T1000 (cell line): ENCODE measurements around the gene TTYH2.
"Not testable (repeated sequence)": the region's sequence is repeated elsewhere in the genome, so short reads cannot be mapped to it uniquely, and the experiment has no call there.

Source experiments
- DNase-seq: peaks from one replicate; lab custom pipeline; 2025; ENCODE audit warnings: mixed read lengths; lab: John Stamatoyannopoulos, UW

The TTYH2 gene

DNA sequence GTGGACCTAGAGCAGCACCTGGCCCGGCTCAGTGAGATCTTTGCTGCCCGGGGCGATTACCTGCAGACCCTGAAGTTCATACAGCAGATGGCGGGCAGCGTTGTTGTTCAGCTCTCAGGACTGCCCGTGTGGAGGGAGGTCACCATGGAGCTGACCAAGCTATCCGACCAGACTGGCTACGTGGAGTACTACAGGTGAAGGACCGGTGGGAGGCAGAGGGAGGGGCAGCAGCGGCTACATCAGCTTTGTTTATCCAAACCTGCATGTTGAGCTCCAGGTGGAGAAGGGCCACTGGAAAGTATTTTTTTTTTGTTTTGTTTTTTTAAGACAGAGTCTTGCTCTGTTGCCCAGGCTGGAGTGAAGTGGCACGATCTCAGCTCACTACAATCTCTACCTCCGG is 23.9 kb downstream of the TTYH2 start:
- no peak for DNase-seq

DNA sequence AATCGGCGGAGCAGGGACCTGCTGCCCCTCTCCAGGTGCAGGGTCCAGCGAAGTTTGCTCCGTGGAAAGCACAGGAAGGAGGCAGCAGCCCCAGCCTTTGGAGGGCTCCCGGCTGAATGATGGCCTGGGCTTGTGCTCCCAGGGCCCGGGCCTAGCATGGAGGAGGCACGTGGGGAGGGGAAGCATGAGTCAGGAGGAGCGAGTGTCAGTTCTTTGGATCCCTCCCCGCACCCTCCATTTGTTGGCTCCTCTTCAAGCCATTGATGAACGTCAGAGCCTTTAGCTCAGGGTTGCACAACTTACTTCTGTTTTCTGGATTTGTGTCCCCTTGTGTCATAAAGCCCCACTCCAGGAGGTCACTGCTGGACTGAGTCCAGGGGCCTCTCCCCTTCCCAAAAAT is 25.8 kb downstream of the TTYH2 start:
- no peak for DNase-seq

DNA sequence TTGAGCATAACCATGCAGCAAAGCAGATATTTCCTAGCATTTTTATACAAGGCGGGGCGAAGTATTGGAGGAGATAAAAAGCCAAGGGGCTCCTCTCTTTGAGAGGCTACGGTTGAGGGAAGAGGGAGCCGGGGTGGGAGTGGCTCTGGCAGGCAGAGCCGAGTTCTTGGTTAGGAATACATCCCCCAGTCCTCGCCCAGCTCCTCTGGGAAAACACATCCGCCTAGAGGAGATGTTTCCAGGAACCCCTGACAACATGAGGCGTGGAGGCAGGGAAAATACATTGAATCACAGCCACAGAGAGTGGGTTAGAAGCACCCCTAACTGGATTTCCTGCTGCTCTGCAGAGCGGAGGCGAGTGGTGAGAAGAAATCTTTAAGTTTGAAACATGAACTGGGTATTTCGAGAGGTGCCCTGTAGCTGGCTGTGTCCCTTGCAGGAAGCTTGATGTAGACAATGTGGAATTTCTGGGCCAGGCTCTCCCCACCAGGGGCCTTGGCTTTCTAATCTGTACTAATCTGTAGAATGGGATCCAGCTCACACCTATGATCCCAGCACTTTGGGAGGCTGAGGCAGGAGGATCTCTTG is 27.3 kb downstream of the TTYH2 start:
- DNase-seq, result no peak

DNA sequence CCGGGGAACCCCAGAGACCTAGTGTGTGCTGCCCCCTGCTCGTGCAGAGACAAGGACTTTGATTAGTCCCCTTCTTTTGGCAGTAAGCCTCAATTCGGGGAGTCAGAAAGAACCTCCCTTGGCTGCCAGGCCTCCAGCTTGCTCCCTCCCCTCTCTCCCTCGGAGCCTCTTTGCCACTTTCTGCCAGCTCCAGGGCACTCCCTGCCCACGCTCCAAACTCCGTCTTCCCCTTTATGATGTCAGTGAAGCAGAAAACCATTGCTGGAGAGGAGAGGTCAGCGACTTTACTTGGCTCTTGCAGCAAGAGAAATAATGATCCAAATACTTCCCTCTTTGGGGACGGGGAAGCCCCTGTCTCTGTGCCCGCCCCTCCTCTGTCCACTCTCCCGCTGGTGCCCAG is 28.1 kb downstream of the TTYH2 start:
- DNase-seq, result no peak

DNA sequence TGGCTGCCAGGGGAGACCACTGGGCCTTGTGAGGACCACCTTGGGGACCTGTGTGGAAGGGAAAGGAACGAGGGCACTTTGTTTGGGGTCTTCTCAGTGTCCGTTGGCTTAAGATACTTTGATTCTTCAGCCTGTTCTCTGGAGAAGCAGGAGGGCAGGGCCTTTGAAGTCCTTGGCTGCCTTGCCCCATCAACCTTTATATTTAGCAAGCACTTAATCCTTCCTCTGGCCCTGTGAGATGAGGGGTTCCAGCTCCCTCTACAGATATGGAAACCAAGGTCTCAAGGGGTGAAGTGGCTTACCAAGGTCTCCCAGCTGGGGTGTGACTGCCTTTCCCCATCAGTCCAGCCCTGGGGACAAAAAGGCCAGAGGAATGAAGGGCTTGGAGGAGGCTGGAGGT is 28.5 kb downstream of the TTYH2 start:
- no peak for DNase-seq

DNA sequence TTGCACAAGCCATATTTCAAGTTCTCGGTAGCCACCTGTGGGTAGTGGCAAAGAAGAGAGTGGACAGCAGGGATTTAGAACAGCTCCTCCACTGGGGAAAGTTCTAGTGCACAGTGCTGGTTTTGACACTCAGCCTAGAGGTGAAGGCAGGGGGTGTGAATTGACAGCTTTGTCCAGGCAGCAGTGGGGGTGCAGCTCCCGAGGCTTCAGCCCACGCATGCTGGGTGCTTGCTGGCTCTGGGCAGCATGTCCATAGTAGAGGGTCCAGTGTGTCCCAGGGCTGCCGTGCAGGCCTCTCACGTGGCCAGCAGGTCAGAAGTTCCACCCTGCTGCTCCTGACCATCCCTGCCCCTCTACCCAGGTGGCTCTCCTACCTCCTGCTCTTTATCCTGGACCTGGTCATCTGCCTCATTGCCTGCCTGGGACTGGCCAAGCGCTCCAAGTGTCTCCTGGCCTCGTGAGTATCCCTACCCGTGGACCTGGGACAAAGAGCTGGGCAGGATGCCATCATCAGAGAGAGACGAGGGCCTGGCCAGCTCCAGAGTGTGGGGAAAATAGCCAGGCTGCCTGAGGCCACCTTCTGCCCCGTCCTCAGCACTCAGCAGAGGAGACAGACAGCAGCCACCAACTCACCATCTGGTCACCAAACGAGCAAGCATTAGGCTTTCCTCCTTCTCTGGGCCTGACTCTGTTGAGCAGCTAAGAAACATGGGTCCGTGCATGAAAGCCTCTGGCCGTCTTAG is 29.8 kb downstream of the TTYH2 start:
- DNase-seq, result no peak

DNA sequence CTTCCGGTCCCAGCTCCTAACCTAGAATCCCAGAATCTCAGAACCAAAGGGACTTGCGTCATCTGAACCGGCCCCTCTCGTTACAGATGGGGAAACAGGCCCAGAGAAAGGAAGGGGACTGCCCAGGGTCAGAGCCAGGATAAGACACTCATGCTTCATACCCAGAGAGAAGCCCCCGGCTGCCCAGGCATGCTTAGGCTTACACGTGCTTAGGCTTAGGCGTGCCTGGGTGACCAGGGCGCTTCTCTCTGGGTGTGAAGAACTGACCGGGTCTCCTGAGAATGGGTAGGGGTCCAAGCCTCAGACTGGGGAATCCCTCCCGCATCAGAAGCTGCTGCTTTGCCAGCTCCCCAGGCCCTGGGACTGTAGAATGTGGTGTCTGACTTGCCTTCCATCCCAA is 30.8 kb downstream of the TTYH2 start:
- DNase-seq, result no peak

DNA sequence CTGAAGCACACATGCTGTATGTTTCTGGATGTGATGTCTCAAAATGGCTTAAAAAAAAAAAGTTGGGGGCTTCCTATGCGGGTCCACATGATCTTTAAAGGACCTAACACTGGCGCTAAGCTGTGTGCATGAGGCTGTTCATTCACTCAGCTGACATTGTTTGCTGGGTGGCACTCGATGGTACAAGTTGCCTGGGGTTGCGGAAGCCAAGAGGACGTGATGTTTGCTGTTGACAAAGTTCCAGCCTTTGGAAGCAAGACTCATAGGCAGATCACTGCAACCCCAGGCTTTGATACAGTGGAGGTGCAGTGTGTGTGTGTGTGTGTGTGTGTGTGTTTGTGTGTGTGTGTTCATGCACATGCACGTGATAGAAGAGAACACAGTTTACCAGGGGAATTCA is 31.2 kb downstream of the TTYH2 start:
- DNase-seq, result no peak

DNA sequence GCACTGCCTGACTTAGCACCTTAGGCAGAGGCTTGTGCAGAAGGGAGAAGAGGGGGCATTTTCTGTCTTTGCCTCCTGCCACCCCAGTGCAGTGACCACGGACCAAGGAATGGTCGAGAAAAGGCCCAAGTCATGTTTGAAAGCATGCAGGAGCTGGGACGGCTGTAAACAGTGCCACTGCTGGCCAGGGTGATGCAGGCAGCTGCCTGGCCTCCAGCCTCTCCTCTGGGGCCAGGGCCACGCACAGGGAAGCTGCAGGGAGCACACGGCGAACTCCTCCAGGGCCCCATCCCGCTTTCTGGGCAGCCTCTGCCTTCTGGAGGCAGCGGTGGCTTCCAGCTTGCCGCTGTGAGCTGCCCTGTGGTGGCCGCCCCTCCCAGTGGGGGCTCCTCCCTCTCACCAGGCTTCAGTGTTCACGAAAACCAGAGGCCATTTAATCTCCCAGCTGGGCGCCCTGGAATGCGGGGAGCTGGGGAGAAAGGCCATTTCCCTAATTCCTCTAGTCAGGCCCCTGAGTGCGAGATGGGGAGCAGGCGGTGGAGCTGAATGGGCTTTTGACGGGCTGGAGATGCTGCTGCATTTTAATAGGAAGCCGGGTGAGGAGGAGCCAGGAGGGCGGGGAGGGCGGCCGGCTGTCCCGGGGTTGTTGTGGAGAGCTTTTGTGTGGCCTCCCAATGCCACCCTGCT is 31.9 kb downstream of the TTYH2 start:
- DNase-seq, result no peak

DNA sequence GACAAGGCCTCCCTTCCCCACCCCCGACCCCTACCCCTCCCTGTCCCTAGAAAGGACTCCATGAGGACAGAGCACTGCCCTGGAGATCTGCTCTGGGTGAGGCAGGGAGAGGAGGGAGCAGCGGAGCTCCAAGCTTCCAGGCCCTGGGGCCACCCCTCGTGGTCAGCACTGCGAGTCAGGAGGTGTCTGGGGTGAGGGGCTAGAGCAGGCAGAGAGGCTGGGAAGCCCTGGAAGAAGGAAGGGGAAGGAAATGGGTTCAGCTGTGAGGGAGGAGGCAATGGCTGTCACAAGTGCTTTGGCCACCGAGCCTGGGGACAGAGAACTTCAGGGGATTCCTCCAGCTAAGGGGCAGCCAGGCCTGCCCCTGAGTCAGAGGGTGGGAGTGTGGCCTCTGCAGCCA is 32.5 kb downstream of the TTYH2 start:
- DNase-seq, result no peak

DNA sequence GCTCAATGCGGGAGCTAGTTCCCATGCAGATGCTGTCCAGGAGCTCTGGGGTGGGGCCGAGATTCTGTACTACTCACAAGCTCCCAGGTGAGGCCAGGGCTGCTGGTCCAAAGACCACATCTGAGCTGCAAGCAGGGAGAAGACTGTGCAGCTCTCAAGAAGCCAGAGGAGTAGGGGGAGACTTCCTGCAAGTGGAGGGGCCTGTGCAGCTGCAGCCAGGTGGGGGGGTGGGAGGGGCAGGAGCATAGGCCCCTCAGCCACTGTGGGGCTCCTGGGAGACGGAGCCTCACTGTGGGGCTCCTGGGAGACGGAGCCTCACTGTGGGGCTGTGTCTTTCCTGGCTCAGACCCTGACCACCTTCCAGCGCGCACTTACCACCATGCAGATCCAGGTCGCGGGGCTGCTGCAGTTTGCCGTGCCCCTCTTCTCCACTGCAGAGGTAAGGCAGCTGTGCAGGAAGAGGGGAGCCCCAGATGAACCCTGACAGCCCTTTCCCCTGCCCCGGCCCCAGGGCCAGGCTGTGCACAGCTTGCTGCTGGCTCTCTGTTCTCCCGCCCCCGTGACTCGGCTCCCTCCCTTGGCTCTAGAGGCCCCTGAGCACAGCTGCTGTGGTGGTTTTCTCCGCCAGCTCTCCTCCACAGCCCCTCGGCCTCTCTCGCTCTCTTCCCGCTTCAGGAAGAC is 36.4 kb downstream of the TTYH2 start:
- DNase-seq, result no peak

DNA sequence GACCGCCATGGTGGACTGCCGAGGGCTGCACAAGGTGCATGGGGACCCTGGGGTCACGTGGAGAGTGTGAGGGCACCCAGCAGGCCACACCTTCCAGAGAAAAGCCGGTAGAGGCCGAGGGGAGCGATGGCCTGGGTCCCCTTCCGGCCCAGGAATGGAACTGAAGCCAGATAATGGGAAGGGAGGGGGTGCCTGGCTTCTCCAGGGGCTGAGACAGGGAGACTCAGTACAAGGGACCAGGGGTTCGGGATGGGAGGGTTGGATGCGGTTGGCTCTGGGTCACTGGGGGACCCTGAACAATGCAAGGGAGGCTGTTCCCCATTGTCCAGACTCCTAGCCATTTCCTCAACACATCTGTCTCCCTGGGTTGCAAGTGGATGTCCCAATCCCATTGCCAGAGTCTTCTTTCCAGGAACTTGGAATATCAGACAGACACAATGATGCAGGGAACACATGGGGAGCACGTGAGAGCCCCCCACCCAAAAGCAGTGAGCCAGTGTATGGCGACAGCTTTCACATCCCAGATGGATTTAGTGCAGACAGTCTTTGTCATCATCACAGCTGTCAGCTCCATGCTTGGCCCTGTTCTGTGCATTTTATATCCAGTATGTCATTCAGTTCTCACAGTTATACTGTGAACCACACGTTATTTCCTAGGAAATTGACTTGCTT is 37.1 kb downstream of the TTYH2 start:
- no peak for DNase-seq

DNA sequence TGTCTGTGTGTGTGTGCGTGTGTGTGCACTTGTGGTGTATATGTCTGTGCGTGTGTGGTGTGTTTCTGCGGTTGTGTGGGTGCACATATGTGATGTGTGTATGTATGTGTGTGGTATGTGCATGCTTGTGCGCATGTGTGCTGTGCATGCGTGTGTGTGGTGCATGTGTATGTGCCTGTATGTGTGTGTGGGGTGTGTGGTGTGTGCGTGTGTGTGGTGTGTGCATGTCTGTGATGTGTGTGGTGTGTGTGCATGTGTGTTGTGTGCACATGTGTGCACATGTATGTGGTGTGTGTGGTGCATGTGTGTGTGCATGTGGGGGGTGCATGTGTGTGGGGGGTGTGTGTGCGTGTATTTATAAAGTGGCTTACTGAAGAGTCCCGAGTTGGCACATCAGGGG is 37.7 kb downstream of the TTYH2 start:
- DNase-seq, result no peak

DNA sequence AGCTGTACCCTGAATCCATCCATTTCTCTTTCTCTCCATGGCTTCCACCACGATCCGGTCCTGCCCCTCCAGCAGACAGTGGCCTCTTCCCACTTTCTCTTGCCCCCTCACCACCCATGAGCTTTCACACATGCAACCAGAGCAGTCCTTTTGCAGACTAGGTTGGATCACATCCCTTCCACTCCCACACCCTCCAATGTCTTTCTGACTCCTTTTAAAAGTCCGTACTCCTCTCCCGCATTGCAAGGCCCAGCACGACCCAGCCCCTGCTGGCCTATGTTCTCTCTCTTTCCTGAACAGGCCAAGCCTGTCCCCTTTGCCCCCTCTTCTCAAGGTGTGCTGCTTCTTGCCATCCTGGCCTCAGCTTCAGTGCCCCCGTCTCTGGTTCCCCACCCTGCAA is 38.2 kb downstream of the TTYH2 start:
- DNase-seq, result no peak

DNA sequence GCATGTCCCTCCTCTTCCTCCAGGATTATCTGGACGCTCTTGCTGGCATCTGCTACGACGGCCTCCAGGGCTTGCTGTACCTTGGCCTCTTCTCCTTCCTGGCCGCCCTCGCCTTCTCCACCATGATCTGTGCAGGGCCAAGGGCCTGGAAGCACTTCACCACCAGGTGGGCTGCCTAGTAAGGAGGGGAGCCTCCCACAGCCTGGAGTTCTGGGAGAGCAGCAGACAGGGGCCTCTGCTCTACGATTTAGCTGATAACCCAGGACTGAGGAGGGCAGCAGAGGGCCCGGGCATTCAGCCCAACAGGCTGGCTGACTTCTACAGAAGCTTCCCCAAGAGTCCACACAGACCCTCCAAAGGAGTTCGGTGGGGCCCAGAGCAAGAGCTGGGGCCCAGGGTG is 38.8 kb downstream of the TTYH2 start:
- DNase-seq, result no peak

DNA sequence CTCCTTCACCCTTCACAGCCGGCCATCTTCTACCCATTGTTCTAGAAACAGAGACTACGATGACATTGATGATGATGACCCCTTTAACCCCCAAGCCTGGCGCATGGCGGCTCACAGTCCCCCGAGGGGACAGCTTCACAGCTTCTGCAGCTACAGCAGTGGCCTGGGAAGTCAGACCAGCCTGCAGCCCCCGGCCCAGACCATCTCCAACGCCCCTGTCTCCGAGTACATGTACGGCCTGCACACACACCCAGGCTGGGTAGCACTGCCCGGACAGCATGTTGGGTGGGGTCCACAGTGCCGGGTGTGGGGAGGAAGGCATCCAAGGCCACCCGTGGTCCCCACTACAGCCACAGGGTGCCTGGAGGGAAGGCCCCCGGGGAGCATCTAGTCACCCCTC is 39.7 kb downstream of the TTYH2 start:
- no peak for DNase-seq

DNA sequence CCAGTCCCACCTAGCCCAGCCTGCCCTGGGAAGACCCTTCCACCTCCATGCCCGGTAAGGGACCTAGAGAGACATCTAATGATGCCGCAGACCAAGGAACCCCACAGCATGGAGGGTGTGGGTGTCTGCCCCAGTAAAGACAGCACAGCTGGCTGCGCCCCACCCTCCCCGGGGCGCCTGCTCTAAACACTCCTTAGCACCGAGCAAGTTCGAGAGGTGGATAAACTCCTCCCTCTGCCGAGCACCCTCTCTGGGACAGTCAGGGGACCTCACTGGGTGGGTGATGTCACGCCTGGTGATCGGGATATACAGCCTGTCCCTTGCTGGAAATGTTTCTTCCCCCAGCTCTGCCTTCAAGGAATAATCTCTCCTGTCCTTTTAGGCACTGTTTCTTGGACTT is 43.9 kb downstream of the TTYH2 start:
- DNase-seq, result no peak

DNA sequence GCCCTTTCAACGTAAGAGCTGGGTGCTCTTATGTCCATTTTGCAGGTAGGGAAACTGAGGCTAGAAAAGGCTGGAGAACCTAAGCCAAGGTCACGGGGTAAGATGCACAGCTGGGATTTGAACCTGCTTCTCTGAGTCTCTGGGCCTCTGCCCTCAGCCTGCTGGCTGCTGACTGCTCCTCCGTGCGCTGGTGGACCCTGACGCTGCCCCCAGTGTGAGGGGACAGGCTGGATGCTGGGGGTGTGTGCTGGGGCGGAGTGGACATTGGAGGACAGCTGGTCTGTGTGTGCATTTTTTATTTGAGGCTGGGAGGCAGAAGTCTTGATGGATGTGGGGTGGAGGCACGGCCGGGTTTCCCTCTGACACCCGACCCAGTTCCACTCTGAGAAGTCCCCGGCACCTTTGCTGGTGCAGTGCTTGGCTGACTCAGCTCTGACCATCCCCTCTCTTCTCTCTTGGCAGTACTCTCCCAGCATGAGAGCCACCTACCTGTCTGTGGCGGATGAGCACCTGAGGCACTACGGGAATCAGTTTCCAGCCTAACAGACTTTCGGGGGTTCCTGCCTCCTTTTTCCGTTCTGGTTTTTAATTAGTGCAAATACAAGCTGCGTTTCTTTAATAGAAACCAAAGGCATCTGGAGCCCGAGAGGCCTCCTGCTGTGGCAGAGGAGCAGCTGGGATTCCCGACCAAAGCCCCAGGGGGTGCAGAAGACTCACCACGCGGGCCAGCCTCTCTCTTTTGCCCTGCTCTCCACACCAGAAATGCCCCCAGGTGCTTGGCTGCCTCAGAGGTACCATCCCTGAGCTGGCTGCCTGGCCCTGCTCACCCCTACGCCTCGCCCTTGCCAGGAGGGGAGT is 46.5 kb downstream of the TTYH2 start:
- DNase-seq, result no peak

DNA sequence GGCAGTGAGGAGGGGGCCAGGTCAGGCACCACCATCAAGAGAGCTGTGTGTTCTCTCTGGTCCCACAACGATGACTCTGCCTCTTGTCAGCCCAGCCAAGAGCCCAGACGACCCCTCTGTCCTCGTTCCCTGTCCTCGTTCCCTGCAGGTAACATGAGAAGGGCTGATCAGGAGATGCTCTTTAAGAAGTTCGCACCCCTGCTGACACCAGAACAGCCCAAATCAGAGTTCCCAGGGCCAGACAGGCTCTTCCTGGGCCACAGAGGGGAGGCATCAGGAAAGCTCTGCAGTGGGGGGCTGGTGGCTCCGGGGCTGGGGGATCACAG is 47.1 kb downstream of the TTYH2 start:
- DNase-seq, result no peak

DNA sequence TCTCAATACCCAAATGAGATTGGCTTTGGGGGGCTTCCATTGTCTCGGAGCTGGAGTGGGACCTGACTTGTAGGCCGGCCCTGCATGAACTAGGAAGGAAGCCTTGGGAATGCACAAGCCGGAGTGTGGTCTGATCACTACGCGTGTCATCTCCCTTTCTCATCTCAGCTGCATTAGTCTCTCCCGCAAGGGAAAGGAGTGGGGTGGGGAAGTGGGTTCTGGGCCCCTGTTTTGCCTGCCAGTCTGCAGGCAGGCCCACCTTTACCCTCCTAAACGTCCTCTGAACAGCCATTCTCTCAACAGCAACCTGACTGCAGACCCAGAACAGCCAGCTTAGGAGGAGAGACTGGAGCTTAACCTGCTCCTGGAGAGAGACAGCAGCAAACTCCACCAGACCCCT is 49.2 kb downstream of the TTYH2 start:
- DNase-seq, result no peak

DNA sequence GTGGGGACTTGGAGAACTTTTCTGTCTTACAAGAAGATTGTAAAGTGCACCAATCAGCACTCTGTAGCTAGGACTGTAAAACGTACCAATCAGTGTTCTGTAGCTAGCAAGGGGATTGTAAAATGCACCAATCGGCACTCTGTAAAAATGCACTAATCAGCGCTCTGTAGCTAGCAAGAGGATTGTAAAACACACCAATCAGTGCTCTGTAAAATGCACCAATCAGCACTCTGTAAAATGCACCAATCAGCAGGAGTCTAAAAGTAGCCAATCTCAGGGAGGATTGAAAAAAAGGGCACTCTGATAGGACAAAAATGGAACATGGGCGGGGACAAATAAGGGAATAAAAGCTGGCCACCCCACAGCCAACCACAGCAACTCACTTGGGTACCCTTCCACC is 53.7 kb downstream of the TTYH2 start:
- DNase-seq, result not testable (repeated sequence)

DNA sequence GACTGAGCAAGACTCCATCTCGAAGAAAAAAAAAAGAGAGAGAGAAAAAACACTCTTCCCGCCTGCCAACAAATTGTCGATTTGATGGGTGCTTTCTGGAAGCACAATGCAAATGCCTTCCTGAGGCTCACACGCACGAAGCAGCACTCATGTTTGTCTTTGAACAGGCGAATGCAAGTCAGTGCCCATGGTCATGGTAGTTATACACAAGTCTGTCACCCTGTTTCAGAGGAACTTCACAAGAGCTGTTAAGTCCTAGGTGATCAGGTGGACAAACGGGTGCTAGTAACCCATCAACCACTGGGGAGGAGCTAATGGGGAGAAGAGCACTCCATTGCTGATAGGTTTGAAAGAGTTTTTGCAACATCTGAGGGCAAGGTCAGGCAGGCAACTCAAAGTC is 54.2 kb downstream of the TTYH2 start:
- no peak for DNase-seq
